Dermis blood vessel endothelial cell (primary cell): Measurements from ENCODE around the gene ACTR3. TPM values are rescaled to one million over a fixed set of nuclear protein-coding genes. Genes with fewer than 3 reads are reported as not detected.
"Not testable (repeated sequence)": the region's sequence is repeated elsewhere in the genome, so short reads cannot be mapped to it uniquely, and the experiment has no call there.

Experiments
- DNase-seq: peaks from one replicate; pipeline ENCODE4 v3.0.0; 2010
- total RNA-seq: library from RNA; depleted of rRNA; stranded (reverse); fragments of >200 nt; gene quantifications from 2 replicates; pipeline ENCODE4 v1.2.3, GENCODE V29; 2014

The ACTR3 gene
- total RNA-seq = 248 and 408 TPM in 2 replicates

- DNase-seq = peak; percentile 99
These were observed at the start of gene ACTR3 for GRCh38 chr2:113889471-113890252. TSS of gene ACTR3 (plus strand) at chr2:113890089. CDS start at chr2:113890280, 191 bp downstream.

DNA sequence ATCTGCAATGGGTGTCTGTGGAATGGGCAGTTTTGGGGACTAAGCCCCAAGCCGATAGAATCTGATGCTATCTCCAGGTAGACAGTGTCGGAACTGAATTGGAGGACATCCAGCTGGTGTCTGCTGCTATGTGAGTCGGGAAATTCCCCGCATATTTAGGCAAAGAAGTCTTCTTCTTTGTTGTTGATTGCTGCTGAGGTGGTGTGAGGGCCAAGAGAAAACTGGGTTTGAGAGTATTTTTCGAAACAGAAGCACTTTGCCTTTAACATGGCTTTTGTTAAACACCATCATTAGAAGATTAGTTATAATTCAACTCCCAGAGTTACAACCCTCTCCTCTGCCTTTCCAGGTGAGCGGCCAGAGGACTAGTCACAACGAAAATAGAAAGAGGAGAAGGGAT, 49.4 kb upstream of the ACTR3 start:
- no peak for DNase-seq

GRCh38 chr2:113842919-113843736, 46.8 kb upstream of the ACTR3 start:
- no peak for DNase-seq

DNA sequence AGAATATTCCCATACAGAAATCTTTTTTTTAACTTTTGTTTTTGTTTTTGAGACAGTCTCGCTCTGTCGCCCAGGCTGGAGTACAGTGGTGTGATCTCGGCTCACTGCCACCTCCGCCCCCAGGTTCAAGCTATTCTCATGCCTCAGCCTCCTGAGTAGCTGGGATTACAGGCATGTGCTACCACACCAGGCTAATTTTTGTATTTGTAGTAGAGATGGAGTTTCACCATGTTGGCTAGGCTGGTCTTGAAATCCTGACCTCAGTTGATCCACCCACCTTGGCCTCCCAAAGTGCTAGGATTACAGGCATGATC, 46.2 kb upstream of the ACTR3 start:
- DNase-seq = not testable (repeated sequence)

DNA sequence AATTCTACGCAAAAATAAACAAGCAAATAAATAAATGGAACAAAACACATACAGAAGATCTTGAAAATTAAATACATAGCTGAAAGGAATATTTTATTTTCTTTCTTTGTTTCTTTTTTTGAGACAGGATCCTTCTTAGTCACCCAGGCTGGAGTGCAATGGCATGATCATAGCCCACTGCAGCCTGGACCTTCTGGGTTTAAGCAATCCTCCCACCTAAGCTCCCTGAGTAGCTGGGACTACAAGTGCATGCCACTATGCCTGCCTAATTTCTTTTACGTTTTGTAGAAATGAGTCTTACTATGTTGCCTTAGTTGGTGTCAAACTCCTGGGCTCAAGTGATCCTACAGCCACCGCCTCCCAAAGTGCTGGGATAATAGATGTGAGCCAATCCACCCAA, 44.6 kb upstream of the ACTR3 start:
- no peak for DNase-seq

DNA sequence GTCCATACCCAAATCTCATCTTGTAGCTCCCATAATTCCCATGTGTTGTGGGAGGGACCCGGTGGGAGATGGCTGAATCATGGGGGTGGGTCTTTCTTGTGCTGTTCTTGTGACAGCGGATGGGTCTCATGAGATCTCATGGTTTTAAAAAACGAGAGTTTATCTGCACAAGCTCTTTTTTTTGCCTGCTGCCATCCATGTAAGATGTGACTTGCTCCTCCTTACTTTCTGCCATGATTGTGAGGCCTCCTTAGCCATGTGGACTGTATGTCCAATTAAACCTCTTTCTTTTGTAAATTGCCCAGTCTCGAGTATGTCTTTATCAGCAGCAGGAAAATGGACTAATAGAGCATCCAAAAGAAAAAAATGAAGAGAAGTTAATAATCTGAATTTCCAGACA, 44.1 kb upstream of the ACTR3 start:
- DNase-seq = not testable (repeated sequence)

- no peak for DNase-seq
These were observed 43.5 kb upstream of the ACTR3 start for GRCh38 chr2:113846429-113846828.

DNA sequence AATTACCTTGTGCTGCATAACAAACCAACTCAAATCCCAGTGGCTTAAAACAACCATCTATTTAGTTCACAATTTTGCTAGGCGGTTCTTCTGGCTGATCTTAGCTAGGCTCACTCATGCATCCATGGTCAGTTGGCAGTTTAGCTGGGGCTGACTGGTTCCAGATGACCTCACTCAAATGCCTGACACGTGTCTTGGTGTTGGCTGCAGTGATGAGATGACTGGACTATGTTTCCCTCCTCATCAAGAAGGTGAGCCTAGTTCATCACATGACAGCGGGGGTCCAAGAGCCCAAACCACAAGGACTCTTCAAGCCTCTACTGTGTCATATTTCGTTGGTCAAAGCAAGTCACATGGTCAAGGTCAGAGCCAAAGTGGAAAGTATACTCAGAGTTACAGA, 42.7 kb upstream of the ACTR3 start:
- no peak for DNase-seq

DNA sequence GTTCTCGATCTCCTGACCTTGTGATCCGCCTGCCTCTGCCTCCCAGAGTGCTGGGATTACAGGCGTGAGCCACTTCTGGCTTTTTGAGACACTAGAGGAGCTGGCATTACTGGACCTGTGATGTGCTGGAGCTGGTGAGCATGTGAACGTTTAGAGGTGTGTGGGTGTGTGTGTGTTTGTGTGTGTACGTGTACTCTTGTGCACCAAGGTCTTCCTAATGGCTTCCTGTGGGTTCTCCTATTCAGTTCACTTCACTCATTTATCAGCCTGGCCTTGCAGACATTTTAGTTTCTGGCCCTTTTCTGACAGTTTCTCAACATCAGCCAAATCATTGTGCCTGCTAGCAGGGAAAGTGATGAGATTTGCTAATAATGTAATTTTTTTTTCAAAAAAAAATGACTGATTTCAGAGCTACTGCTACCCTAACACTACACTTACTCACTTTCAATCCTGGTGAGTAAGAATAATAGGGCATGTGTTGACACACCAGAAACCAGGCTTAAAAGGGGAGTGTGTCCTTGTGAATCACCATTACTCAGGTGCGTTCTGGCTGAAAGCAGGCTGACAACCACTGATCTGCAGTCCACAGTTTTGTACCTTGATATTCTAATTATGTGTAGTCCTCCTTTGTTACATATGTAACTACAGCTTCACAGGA, 41.0 kb upstream of the ACTR3 start:
- DNase-seq = no peak

DNA sequence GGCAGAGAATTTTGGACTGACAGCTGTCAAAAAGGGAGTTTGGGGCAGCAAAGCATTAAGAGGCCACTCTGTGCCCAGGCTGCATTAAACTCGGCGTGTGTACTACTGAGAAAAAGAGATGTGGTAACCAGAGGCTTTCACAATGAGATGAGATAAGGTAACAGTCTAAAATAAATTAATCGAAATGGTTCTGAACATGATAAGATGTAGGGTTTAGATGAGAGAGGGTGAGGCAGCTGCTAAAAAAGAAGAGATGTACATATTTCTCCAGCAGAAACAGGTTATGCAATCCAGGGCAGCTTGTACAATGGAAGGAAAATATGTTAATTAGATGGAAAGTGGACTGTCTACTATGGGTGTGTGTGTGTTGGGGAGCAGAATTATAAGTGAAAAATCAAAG, 39.2 kb upstream of the ACTR3 start:
- no peak for DNase-seq

- no peak for DNase-seq
These were observed 38.2 kb upstream of the ACTR3 start for GRCh38 chr2:113851640-113852039.

DNA sequence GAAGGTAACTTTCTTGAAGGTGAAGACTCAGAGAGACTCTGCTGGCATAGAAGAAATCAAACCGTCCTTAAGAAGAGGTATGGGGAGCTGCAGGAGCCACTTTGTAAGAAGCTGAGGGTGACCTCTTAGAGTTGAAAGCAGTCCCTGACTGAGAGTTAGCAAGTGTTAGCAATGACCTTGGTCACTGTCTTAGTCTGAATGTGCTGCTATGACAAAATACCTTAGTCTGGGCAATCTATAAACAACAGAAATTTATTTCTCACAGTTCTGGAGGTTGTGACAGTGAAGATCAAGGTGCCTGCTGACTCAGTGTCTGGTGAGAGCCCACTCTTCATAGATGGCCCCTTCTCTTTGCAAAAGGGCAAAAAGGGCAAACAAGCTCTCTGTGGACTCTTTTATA, 35.7 kb upstream of the ACTR3 start:
- DNase-seq = no peak

DNA sequence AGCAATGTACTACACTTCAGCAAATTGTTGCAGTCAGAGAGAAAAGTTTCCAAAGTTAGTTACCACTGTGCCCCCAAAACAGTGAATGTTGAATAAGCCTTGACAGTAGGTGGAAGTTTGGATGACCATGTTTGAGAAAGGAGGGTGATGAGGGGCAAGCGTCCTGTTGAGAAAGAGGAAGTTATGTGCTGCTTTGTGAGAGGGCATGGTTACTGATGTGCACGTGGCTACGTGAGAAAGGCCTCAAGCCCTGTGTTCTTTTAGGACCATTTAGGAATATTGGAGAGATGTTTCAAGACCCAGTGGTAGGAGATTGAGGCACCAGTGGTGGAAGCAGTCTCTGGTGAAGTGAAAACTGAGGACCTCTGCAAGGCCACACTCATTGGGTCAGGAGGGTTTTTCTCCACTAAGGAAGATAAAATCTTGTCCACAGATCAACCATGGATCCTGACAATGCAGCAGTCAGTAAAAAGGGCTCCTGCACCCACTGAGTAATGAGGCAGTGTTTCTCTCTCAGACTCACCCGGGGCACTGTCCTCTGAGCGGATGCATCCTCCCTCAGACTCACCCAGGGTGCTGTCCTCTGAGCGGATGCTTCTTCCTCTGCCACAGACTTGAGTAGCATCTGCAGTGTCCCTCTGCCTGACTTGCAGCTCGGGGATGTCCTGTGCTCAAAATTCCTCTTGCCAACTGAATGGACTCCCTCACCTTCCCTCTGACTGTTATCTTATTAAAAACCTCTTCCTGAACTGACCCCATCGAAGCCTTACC, 34.7 kb upstream of the ACTR3 start:
- DNase-seq = no peak

DNA sequence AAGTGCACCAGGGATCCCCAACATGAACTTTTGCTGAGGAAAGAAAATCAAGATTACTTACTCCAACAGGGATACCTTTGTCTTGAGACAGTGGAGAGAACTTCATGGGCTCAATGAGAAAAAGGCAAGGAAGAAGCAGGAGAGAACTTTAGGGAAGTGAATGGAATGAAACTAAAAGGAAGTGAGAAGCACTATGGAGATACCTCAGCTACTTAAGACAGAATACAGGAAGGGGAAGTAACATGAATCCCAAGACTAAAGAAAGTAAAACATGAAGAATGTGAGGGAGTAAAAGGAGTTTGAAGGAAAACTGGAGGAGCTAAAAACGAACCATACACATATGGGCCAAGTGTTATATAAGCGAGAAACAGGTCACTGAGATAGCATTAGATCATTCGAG, 32.4 kb upstream of the ACTR3 start:
- no peak for DNase-seq

DNA sequence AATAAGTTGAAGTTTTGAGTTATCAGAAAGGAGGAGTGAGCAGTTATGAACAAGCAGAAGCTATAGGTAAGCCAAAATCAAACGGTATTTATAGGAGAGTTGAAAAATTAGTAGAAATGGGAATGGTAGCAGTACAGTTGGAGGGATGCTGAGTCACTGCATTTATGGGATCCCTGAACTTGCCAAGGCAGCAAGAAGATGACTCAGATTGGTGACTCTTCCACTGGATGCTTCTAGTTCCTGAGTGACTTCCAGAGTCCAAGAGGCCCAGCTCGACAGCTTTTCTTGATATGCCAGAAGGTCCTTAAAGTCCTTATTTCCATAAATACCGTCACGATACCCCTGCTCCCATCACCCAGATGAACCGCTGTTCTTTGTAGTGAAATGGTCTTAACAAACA, 31.1 kb upstream of the ACTR3 start:
- DNase-seq = peak; percentile 28

- no peak for DNase-seq
These were observed 28.1 kb upstream of the ACTR3 start for GRCh38 chr2:113861740-113862139.

GRCh38 chr2:113863144-113863543, 26.7 kb upstream of the ACTR3 start:
- no peak for DNase-seq

GRCh38 chr2:113867571-113867970, 22.3 kb upstream of the ACTR3 start:
- DNase-seq = no peak

DNA sequence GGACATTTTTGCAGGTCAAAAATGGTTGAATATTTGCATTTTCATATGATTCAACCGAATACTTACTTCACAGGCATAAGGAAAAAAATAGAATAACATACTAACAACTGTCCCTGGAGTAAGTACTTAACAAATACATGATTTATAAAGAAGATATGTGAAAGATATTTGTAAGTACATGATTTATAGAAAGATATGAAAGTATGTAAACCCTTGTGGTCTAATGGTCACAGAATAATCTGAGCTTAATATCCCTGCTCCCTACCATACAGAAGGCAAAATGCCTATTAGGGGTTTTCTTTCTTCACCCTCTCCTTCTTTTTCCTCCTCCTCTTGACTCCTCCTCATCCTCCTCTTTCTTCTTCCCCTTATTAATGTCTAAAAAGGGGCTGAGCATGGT, 20.6 kb upstream of the ACTR3 start:
- no peak for DNase-seq

- no peak for DNase-seq
These were observed 17.7 kb upstream of the ACTR3 start for GRCh38 chr2:113872201-113872600.

DNA sequence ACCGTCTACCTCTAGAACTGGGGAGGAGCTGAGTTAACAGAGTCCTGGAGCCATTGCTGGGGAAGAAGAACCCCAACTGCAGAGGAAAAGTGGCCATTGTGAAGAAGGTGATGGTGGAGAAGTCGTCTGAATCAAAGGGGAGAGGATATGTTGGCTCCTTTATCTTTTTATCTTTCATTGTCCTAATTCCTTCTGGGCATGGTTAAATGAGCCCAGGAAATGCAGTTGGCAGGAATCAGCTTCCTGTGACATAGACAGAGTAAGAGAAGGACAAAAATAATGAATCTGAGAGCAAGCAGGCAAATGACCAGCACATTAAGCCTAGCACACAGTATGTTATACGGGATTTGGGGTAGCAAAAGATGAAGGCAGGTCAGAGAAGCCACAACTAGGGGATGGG, 16.0 kb upstream of the ACTR3 start:
- DNase-seq = no peak

DNA sequence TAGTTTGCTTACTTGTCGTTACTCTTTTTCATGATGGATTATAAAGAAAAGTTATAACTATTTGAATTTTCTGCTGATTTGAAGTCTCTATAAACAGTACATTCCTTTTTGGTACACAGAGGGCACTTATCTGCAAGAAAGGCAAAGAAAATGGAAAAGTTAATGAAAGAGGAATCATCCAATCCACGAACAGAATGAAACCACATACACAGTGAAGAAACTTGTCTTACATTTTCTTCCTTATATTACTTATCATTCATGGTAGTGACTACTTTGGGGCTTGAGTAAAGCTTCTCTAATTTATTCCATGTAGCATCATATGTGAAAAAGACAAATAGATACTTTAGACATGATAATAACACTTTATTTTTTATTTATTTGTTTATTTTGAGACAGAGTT, 14.8 kb upstream of the ACTR3 start:
- DNase-seq = no peak
